IMR-90 (cell line): Measurements from ENCODE around the gene MYBPH. TPM values are rescaled to one million over a fixed set of nuclear protein-coding genes. Genes with fewer than 3 reads are reported as not detected.

ENCODE experiments used
- ATAC-seq: fragments of 200-7000 bp; cut with Tn5 transposase; 2 replicates; pipeline ENCODE4 v1.9.1; 2020; ENCODE audit warnings: low read depth, mild to moderate bottlenecking, moderate library complexity
- BruUV-seq: library from RNA; stranded (reverse); fragments of 400-500 nt; replicated peaks from 2 replicates; lab custom pipeline; 2021; lab: Mats Ljungman, UMichigan
- CTCF ChIA-PET: fragments of 300-600 bp; formaldehyde crosslinking; extraction: SDS; loops from one replicate; lab custom pipeline; 2021; ENCODE audit warnings: antibody characterized with exemption; lab: Yijun Ruan, JAX
- POLR2A ChIA-PET: fragments of 300-600 bp; sonication (Branson Sonifier 250); formaldehyde crosslinking; loops from one replicate; lab custom pipeline; 2022; ENCODE audit warnings: antibody characterized with exemption; ENCODE audit not compliant: unreplicated experiment; lab: Charles Lee
- DNase-seq: peaks from one replicate; pipeline ENCODE4 v3.0.0; 2013
- H2AFZ ChIP-seq: replicated peaks from 2 replicates; pipeline ENCODE3; 2013; ENCODE audit warnings: low read length, mild to moderate bottlenecking; ENCODE audit not compliant: poor library complexity
- H2AK5ac ChIP-seq: 2 replicates; pipeline ENCODE4 v1.6.1; 2013; ENCODE audit warnings: low read depth, low read length, inconsistent platforms
- H2AK9ac ChIP-seq: replicated peaks from 2 replicates; pipeline ENCODE3; 2013; ENCODE audit warnings: mild to moderate bottlenecking, low read depth, low read length, moderate library complexity; ENCODE audit not compliant: poor library complexity
- H2BK120ac ChIP-seq: 2 replicates; pipeline ENCODE4 v1.6.1; 2013; ENCODE audit warnings: low read depth, low read length, inconsistent platforms
- H2BK15ac ChIP-seq: 3 replicates; pipeline ENCODE4 v1.6.1; 2013; ENCODE audit warnings: low read depth, low read length, inconsistent platforms
- H2BK20ac ChIP-seq: 2 replicates; pipeline ENCODE4 v1.6.1; 2013; ENCODE audit warnings: low read depth, mild to moderate bottlenecking, inconsistent platforms, low read length, moderate library complexity
- H2BK5ac ChIP-seq: 2 replicates; pipeline ENCODE4 v1.6.1; 2013; ENCODE audit warnings: mild to moderate bottlenecking, low read depth, low read length, inconsistent platforms; ENCODE audit not compliant: poor library complexity, severe bottlenecking
- H3K14ac ChIP-seq: replicated peaks from 2 replicates; pipeline ENCODE4 v1.6.1; 2013; ENCODE audit warnings: low read depth, low read length, inconsistent platforms
- H3K18ac ChIP-seq: 2 replicates; pipeline ENCODE4 v1.6.1; 2013; ENCODE audit warnings: low read depth, low read length, control low read depth
- H3K23ac ChIP-seq: 2 replicates; pipeline ENCODE4 v1.6.1; 2013; ENCODE audit warnings: low read depth, low read length, inconsistent platforms
- H3K27ac ChIP-seq: 2 replicates; pipeline ENCODE4 v1.5.1; 2013; ENCODE audit warnings: mild to moderate bottlenecking, control low read depth, low read length; ENCODE audit not compliant: insufficient read depth
- H3K27me3 ChIP-seq: 2 replicates; pipeline ENCODE4 v1.6.1; 2013; ENCODE audit warnings: low read length; ENCODE audit not compliant: control insufficient read depth, insufficient read depth
- H3K36me3 ChIP-seq: 2 replicates; pipeline ENCODE4 v1.6.1; 2013; ENCODE audit warnings: low read length, mixed read lengths; ENCODE audit not compliant: control insufficient read depth, insufficient read depth
- H3K4ac ChIP-seq: 2 replicates; pipeline ENCODE4 v1.6.1; 2013; ENCODE audit warnings: low read depth, low read length, inconsistent platforms
- H3K4me1 ChIP-seq: 2 replicates; pipeline ENCODE4 v1.6.1; 2013; ENCODE audit warnings: low read length, mixed read lengths; ENCODE audit not compliant: control insufficient read depth, insufficient read depth
- H3K4me2 ChIP-seq: 2 replicates; pipeline ENCODE4 v1.6.1; 2013; ENCODE audit warnings: low read depth, mild to moderate bottlenecking, control low read depth, low read length, moderate library complexity
- H3K4me3 ChIP-seq: 2 replicates; pipeline ENCODE4 v1.5.1; 2013; ENCODE audit warnings: low read depth, mild to moderate bottlenecking, control low read depth, low read length, moderate library complexity; ENCODE audit not compliant: insufficient read depth
- H3K56ac ChIP-seq: 2 replicates; pipeline ENCODE4 v1.6.1; 2013; ENCODE audit warnings: low read length, inconsistent platforms; ENCODE audit not compliant: insufficient read depth; ENCODE audit errors: extremely low read depth
- H3K79me1 ChIP-seq, 2 experiments: 2 replicates each; pipeline ENCODE4 v1.6.1; 2013; ENCODE audit warnings: low read length in 2 of 2, inconsistent platforms in 1 of 2, low read depth in 1 of 2
- H3K9ac ChIP-seq: 2 replicates; pipeline ENCODE4 v1.6.1; 2013; ENCODE audit warnings: low read depth, low read length, control low read depth
- H3K9me1 ChIP-seq: 2 replicates; pipeline ENCODE4 v1.6.1; 2013; ENCODE audit warnings: low read length, inconsistent platforms; ENCODE audit not compliant: insufficient read depth
- H3K9me3 ChIP-seq: 2 replicates; pipeline ENCODE4 v1.6.1; 2013; ENCODE audit warnings: low read length; ENCODE audit not compliant: control insufficient read depth, insufficient read depth
- H4K20me1 ChIP-seq: 2 replicates; pipeline ENCODE4 v1.6.1; 2013; ENCODE audit warnings: low read length, inconsistent platforms; ENCODE audit not compliant: insufficient read depth
- H4K5ac ChIP-seq: 2 replicates; pipeline ENCODE4 v1.6.1; 2013; ENCODE audit warnings: mild to moderate bottlenecking, low read depth, low read length, control low read depth
- H4K8ac ChIP-seq, 2 experiments: 2 replicates each; pipeline ENCODE4 v1.6.1; 2013; ENCODE audit warnings: low read depth in 2 of 2, low read length in 2 of 2, control low read depth in 1 of 2, inconsistent platforms in 1 of 2
- H4K91ac ChIP-seq: 2 replicates; pipeline ENCODE4 v1.6.1; 2013; ENCODE audit warnings: low read depth, low read length, inconsistent platforms; ENCODE audit not compliant: insufficient read depth
- BHLHE40 ChIP-seq: fragments of 150-350 bp; IDR thresholded peaks from 2 replicates; pipeline ENCODE4 v1.6.1; 2016; ENCODE audit warnings: mild to moderate bottlenecking, low read depth, low read length
- CEBPB ChIP-seq: IDR thresholded peaks from 2 replicates; pipeline ENCODE4 v1.6.1; 2012; ENCODE audit warnings: low read depth, low read length, improper control_type of control experiment
- MAZ ChIP-seq: IDR thresholded peaks from 2 replicates; pipeline ENCODE4 v1.6.1; 2012; ENCODE audit warnings: low read depth, mild to moderate bottlenecking, low read length, improper control_type of control experiment, moderate library complexity, borderline replicate concordance
- RAD21 ChIP-seq: IDR thresholded peaks from 2 replicates; pipeline ENCODE4 v1.6.1; 2012; ENCODE audit warnings: low read length, improper control_type of control experiment
- RFX5 ChIP-seq: IDR thresholded peaks from 2 replicates; pipeline ENCODE4 v1.8.0; 2012; ENCODE audit warnings: low read depth, mild to moderate bottlenecking, low read length, moderate library complexity
- WGBS, 2 experiments: methylation state at CpG; one replicate each; pipeline versions ENCODE4 v1.1.5 to v1.1.7; 2013; ENCODE audit warnings: missing lambda C conversion rate in 2 of 2; ENCODE audit not compliant: insufficient read length in 1 of 2; ENCODE audit errors: extremely low coverage in 2 of 2; 5-methylcytosine and 5-hydroxymethylcytosine counted together
- dilution Hi-C: fragments of 300-500 bp; cut with HindIII; formaldehyde crosslinking; loops from one replicate; pipeline ENCODE4 v1.14.3; 2018; ENCODE audit warnings: low sequenced_read_pairs; ENCODE audit not compliant: unreplicated experiment
- in situ Hi-C: fragments of 300-500 bp; cut with MboI; formaldehyde crosslinking; loops from 3 replicates; pipeline ENCODE4 v1.14.3; 2019; ENCODE audit warnings: low sequenced_read_pairs, inconsistent platforms, mixed read lengths
- intact Hi-C: fragments of 100-400 bp; cut with micrococcal nuclease; formaldehyde crosslinking; loops from 2 replicates; pipeline ENCODE4 v1.10.0; 2022
- polyA plus RNA-seq, 3 experiments: library from polyadenylated mRNA; depleted of rRNA; stranded (reverse); fragments of >200 nt; gene quantifications; 2 replicates each; pipeline ENCODE4 v1.2.3, GENCODE V29; 2012; ENCODE audit warnings: low replicate concordance in 1 of 3
- total RNA-seq: library from RNA; depleted of rRNA; stranded (reverse); fragments of >200 nt; gene quantifications from 2 replicates; pipeline ENCODE4 v1.2.3, GENCODE V29; 2012
- TF ChIP-seq, protein P1 (sequence below): conservative IDR thresholded peaks from 2 replicates; pipeline ENCODE4 v1.5.1; 2012; ENCODE audit warnings: mild to moderate bottlenecking, low read depth, low read length, improper control_type of control experiment
- TF ChIP-seq, protein P2 (sequence below): fragments of 150-350 bp; IDR thresholded peaks from 2 replicates; pipeline ENCODE4 v1.6.1; 2017; ENCODE audit warnings: mild to moderate bottlenecking, antibody characterized with exemption, low read length, low read depth

The MYBPH gene
- total and polyA plus RNA-seq, 2 of the 4 experiments (the other 2 are of a cell fraction), result not detected

DNA sequence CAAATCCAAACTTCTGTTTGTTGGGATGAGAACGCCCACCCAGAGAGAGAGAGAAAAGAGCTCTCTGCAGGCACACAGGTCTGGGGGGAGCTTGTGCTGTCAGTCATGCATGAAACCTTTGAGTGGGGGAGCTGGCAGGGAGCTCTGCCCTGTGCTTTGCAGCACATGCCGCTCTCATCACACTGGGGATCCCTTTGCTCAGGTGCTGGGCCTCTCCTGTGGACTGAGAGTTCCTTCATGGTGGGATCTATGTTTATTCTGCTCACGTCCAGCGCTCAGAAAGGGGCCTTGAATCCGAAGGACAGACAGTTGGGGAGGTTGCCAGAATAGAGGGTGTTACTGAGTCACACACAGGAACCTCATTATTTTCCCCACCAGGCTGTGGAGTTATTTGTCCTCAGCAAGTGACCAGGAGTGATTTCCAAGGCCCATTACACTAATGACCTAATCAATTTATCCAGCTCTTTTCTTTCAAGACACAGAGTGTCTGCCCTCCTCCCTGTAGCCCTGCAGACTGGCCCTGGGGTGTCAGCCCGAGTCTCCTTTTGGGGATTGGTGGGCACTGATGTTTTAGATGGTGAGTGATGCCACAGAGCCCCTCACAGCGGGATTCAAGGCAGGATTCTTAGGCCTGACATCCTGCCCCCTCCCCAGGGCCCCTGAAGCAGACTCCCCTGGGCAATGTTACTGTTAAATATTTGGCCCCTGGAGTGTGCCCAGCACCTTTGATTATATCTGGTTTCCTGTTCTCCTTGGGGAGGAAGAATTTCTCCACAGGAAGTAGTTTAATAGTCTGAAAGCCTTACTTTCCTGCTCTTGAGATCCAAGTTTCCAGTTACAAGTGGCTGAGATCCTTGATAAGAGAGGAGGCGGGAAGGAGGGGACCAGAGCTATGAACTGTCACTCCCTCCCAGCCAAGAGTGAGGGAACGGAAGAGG, 22.3 kb downstream of the MYBPH start (continued):
- TF ChIP-seq MAZ (no peak), RFX5 (no peak), CEBPB (no peak)

DNA sequence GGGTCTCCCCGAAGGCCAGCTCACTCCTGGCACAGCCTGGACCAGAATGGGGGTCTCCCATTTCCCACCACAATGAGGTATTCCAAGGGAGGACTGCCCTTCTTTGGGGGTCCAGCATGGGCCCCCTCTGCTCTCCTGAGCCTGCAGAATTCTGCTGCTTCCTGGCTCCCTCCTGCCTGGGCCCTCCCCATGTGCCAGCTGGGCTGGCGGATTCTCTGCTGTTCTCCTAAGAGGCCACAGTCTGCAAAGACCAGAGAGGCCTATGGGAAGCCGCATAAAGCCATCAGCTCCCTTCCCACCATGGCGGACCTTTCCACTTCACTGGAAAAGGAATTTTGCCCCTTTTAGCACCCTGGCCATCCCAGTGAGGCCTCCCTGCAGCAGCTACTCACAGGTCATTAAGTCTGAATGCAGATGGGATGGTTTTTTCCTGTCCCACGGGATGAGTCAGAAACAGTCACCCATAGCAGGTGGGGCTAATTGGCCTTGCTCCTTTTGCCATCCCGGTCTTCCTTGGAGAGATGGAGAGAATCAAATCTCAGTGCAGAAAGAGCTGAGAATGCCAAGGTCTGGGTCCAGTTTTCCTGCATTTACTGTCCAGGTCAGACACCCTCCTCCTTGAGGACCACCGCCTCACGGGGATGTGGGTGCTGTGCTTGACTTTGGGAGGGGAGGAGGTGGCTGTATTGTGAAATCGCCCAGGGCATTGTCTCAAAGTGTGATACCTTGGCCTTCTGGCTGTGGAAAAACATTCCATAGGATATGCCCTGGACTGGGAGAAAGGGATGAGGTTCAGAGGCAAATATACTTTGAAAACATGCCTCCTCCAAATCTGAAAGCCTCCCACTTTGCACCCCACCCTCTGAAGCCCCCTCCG, 23.2 kb downstream of the MYBPH start:
- CTCF ChIA-PET, result interaction anchor here (0.7 kb wide), 1 partner anchor 12 kb away, joined by 3 read pairs; no protein-coding TSS in a partner anchor
- no peak for TF ChIP-seq MAZ
- TF ChIP-seq, protein P1, sequence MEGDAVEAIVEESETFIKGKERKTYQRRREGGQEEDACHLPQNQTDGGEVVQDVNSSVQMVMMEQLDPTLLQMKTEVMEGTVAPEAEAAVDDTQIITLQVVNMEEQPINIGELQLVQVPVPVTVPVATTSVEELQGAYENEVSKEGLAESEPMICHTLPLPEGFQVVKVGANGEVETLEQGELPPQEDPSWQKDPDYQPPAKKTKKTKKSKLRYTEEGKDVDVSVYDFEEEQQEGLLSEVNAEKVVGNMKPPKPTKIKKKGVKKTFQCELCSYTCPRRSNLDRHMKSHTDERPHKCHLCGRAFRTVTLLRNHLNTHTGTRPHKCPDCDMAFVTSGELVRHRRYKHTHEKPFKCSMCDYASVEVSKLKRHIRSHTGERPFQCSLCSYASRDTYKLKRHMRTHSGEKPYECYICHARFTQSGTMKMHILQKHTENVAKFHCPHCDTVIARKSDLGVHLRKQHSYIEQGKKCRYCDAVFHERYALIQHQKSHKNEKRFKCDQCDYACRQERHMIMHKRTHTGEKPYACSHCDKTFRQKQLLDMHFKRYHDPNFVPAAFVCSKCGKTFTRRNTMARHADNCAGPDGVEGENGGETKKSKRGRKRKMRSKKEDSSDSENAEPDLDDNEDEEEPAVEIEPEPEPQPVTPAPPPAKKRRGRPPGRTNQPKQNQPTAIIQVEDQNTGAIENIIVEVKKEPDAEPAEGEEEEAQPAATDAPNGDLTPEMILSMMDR, result no peak
- no peak for TF ChIP-seq BHLHE40
- TF ChIP-seq RAD21, result no peak
- peak; percentile 53 for TF ChIP-seq CEBPB
- TF ChIP-seq, protein P2, sequence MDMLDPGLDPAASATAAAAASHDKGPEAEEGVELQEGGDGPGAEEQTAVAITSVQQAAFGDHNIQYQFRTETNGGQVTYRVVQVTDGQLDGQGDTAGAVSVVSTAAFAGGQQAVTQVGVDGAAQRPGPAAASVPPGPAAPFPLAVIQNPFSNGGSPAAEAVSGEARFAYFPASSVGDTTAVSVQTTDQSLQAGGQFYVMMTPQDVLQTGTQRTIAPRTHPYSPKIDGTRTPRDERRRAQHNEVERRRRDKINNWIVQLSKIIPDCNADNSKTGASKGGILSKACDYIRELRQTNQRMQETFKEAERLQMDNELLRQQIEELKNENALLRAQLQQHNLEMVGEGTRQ, result no peak
- no peak overlapping the region for H3K14ac ChIP-seq
- no peak overlapping the region for H4K8ac ChIP-seq
- in situ Hi-C loops (no loop called here), dilution Hi-C loops (no loop called here), intact Hi-C loops (no loop called here)
- H4K91ac ChIP-seq, result no peak overlapping the region
- DNase-seq, result peak; percentile 49
- no peak overlapping the region for H3K4ac ChIP-seq
- H2AFZ ChIP-seq, result no peak overlapping the region
- no peaks in the 10 kb centered on the region for H3K9me1 ChIP-seq
- H3K27ac ChIP-seq, result no peak overlapping the region
- H2AK9ac ChIP-seq, result no peak overlapping the region
- no peak overlapping the region for H3K56ac ChIP-seq
- POLR2A ChIA-PET, result no interaction called here
- H3K9ac ChIP-seq, result no peak overlapping the region
- H3K18ac ChIP-seq, result no peak overlapping the region
- no peak overlapping the region for H2BK120ac ChIP-seq
- H3K27me3 ChIP-seq, result peaks cover 6% of the 10 kb centered on the region
- H3K4me2 ChIP-seq, result no peak overlapping the region
- H3K23ac ChIP-seq, result no peak overlapping the region
- H4K20me1 ChIP-seq, result no peaks in the 10 kb centered on the region
- H2BK5ac ChIP-seq, result no peak overlapping the region
- H2BK20ac ChIP-seq, result no peak overlapping the region
- H3K4me3 ChIP-seq, result no peak overlapping the region
- H2AK5ac ChIP-seq, result peak overlapping the region; percentile 75; the same call in 1 of the 2 replicates
- H3K9me3 ChIP-seq, result no peaks in the 10 kb centered on the region
- H3K79me1 ChIP-seq, result no peaks in the 10 kb centered on the region
- no TSS peak for BruUV-seq
- peaks cover 11% of the 10 kb centered on the region for H3K4me1 ChIP-seq
- no peak overlapping the region for H2BK15ac ChIP-seq
- no peaks in the 10 kb centered on the region for H3K36me3 ChIP-seq
- ATAC-seq, result no peak
- H4K5ac ChIP-seq, result no peak overlapping the region
- 83% methylated on average over 1 of the region's 10 CpGs; no CpG with 5 or more reads in 1 of the 2 experiments for WGBS, 2 experiments
